Measurements from ENCODE around the gene WDR88.
"Not testable (repeated sequence)": the region's sequence is repeated elsewhere in the genome, so short reads cannot be mapped to it uniquely, and the experiment has no call there.

WDR88 gene

DNA sequence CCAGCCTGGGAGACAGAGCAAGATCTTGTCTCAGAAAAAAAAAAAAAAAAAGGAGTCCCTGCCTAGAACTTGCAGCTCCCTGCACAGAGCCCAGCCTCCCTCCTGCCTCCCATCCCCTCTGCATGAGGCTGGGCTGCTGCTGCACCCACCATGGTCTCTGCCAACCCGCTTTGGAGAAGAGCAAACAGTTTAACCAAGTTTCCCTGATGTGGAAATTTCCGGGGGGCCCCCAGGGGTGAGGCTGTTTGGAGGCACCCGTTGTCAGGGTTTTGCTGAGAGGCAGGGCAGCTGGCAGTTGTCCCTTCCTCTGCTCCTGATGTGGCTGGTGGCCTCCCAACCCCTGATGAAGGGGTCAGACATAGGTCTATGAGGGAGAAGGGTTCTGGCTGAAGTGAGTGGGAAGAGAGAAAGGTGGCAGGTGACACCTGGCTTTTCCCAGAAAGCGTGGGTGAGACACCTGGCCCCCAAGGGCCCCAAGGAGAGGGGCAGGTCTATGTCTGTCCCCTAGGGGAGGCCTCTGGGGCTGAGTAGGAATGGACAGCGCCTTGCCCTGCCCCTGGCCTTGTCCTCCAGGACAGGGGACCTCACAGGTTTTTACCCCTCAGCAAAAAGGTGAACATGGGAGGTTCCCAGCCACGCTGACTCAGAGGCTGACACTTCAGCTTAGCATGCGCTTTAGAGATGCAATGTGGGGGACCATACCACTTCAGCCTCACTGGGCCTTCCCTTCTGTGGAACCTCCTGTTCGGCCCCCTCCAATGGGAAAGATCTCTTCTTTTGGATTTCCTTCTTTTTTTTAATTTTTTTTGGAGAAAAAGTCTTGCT is 67.7 kb downstream of the WDR88 start:
- DNase-seq = no peak

DNA sequence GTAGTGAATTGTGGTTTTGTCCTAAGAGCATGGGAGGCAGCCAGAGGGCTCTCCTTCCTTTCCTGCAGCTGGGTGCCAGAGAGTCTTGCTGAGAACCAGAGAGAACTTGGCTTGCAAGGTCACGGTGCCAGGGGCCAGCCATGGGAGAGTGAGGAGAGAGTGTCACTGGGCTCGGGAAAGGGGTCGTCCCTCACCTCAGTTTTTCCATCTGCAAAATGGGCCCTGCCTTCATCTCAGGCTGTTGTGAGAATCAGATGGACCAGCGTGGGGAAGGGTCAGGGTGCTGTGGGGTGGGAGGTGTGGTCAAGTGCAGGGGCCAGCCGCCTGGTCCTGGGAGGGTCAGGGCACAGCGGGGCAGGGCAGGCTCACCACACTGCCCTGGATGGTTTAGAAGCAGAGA is 69.6 kb downstream of the WDR88 start:
- no peak for DNase-seq

DNA sequence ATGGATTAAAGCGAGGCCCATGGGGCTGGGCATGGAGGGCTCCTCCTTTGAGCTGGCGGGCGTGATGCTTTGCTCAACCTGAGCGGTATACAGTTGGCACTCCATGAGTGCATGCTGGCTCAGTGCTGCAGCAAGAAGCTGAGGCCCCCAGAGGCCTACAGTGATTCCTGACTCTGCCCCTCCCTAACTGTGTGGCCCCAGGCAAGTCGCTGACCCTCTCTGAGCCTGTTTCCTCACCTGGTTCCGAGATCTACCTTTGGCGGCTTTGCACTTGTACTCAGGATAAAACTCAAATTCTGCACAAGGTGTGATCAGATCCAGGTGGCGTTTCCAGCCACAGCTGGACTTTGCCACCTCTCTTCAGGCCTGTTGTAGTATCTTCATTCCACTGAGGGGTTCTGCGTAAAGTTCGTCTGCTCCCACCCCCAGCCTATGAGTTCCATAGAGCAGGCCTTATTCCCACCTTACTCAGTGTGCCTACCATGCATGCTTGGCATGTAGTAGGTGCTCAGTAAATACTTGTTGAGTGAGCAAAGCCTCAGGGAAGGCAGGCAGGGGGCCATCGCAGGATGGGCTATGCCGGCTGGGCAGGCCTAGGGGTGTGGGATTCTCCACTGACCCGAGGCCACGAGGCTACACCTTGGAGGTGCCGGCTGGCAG is 70.1 kb downstream of the WDR88 start:
- no peak for DNase-seq

DNA sequence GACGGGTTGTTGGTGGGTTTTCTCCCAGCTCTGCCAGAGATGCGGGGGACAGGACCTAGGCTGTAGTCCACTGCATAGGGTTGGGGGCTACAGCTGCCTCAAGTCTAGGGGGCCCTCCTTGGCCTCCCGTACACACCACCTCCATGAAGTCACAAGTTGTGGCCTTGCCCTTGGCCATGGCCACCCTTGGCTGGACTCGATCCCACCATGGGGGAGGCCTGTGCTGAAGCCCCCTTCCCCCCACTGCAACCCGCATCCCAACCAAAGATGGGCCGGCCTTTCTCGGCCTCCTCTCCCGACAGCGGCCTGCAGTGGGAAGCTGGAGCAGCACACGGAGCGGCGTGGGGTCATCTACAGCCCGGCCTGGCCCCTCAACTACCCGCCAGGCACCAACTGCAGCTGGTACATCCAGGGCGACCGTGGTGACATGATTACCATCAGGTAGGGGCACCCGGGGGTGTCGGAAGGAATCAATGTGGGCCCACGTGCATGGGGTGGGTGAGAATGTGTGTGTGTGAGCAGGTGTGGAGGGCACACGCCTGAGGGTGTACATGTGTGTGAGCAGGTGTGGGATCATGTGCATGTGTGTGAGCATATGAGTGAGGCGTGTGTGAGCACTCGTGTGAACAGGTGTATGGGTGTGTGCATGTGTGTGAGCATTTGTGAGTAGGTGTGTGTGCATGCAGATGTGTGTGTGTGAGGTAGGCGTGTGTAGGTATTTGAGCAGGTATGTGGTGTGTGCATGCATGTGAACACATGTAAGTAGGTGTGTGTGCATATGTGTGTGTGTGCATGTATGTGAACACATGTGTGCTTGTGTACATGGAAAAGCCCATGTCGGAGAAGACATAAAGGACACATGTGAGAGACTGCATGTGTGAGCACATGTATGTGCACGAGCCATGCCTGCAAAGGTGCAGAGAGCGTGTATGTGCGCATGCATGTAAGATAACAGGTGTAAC is 70.9 kb downstream of the WDR88 start:
- no peak for DNase-seq

DNA sequence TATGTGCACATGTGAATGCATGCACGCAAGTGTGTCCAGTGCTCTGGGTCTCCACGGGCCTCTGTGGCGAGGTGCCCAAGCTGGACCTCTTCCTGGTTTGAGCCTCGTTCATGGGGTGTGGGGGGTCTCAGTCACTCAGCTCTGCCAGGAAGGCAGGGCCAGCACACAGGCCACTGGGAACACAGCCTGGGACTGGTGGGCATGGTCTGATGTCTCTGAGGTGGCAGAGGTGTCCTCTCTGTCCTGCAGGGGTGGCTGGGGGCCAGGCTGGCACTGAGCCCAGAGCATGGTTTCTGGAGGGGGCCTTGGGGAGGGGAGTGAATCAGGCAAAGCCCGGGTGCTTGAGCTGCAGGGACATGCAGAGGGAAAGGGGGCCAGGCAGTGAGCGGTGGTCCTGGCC is 71.6 kb downstream of the WDR88 start:
- no peak for DNase-seq

DNA sequence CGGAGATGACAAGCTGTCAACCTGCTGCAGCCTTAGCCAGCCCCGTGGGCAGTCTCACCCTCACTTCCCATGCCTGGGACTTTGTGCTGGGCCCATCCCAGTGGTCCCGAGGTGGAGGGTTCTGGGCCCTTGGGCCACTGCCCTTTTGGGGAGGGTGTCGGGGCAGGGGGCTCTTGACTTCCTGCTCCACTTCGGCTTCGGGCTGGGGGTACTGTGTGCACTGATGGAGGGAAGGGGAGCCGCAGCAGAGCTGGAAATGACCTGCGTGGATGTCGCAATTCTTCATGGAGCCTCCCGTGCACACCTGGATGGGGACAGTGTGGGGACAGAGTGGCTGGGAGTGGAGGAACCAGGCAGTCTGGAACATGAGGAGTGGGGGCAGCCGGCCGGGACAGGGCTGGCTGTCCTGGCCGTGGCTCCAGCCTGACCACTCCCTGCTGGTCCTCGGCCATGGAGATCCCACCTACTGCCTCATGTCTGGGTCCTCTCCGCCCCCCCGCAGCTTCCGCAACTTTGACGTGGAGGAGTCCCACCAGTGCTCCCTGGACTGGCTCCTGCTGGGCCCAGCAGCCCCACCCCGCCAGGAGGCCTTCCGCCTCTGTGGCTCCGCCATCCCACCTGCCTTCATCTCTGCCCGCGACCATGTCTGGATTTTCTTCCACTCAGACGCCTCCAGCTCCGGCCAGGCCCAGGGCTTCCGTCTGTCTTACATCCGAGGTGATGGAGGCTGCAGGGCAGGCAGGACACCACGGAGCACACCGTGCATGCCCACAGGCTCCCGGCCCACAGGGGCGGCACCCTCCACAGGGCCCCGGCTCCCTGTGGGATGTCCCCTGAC is 72.4 kb downstream of the WDR88 start:
- no peak for DNase-seq

DNA sequence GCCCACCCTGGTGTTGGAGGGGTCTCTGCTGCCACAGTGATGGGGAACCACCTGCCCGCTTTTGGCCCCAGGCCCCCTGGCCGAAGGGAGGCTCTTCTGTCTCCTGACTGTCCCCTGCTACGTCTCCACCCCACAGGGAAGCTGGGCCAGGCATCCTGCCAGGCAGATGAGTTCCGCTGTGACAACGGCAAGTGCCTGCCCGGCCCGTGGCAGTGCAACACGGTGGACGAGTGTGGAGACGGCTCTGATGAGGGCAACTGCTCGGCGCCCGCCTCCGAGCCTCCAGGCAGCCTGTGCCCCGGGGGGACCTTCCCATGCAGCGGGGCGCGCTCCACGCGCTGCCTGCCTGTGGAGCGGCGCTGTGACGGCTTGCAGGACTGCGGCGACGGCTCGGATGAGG is 73.2 kb downstream of the WDR88 start:
- DNase-seq = no peak

DNA sequence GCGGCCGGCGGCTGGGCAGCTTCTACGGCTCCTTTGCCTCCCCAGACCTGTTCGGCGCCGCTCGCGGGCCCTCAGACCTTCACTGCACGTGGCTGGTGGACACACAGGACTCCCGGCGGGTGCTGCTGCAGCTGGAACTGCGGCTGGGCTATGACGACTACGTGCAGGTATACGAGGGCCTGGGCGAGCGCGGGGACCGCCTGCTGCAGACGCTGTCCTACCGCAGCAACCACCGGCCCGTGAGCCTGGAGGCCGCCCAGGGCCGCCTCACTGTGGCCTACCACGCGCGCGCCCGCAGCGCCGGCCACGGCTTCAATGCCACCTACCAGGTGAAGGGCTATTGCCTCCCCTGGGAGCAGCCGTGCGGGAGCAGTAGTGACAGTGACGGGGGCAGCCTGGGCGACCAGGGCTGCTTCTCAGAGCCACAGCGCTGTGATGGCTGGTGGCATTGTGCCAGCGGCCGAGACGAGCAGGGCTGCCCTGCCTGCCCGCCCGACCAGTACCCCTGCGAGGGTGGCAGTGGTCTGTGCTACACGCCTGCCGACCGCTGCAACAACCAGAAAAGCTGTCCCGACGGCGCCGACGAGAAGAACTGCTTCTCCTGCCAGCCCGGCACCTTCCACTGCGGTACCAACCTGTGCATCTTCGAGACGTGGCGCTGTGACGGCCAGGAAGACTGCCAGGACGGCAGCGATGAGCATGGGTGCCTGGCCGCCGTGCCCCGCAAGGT is 73.8 kb downstream of the WDR88 start:
- DNase-seq = no peak

DNA sequence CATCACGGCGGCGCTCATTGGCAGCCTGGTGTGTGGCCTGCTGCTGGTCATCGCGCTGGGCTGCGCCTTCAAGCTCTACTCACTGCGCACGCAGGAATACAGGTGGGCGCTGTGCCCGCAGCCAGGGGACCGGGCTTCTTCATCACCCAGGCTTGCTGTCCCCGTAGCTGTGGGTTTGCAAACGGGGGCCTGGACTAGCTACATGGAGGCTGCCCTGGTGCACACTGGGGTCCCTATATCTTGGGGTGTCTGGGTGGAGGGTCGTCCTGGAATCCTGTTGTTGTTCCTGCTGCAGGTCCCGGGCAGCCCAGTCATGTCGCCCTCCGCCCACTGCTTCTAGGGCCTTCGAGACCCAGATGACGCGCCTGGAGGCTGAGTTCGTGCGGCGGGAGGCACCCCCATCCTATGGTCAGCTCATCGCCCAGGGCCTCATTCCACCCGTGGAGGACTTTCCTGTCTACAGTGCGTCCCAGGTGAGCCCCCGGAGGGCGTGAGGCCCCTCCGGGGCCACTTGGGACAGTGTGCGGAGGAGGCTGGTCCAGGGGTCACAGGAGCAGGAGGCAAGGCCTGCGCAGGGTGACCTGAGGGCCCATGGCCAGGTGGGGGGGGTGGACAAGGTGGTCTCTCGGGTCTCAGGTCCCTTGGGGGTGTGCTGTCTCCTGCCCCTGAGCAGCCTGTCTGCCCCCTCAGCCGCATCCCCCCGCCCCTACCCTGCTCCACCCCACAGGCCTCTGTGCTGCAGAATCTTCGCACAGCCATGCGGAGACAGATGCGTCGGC is 74.5 kb downstream of the WDR88 start:
- no peak for DNase-seq

DNA sequence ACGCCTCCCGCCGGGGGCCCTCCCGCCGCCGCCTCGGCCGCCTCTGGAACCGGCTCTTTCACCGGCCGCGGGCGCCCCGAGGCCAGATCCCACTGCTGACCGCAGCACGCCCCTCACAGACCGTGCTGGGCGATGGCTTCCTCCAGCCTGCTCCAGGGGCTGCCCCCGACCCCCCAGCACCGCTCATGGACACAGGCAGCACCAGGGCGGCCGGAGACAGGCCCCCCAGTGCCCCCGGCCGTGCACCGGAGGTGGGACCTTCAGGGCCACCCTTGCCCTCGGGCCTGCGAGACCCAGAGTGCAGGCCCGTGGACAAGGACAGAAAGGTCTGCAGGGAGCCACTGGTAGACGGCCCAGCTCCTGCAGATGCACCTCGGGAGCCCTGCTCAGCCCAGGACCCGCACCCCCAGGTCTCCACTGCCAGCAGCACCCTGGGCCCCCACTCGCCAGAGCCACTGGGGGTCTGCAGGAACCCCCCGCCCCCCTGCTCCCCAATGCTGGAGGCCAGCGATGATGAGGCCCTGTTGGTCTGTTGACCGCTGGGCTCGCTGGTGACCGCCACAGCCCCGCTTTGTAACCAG is 75.2 kb downstream of the WDR88 start:
- no peak for DNase-seq

DNA sequence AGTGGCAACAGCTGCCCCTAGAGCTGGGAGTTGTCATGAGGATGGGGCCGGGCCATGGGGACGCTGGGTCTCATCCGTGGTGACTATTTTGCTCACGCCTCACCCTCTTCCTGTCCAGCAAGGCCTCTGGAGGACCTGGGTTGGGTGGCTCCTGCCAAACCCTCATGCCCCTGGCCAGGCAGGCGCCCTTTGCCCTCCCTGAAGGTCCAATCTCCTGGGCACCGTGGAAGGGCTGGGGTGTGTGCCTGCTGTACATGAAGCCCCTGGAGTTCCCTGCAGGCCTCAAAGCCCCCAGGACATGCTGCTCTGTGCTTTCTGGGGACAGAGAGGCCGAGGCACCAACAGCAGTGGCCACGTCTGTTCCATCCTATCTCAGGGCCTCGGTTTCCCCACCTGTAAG is 76.0 kb downstream of the WDR88 start:
- no peak for DNase-seq

DNA sequence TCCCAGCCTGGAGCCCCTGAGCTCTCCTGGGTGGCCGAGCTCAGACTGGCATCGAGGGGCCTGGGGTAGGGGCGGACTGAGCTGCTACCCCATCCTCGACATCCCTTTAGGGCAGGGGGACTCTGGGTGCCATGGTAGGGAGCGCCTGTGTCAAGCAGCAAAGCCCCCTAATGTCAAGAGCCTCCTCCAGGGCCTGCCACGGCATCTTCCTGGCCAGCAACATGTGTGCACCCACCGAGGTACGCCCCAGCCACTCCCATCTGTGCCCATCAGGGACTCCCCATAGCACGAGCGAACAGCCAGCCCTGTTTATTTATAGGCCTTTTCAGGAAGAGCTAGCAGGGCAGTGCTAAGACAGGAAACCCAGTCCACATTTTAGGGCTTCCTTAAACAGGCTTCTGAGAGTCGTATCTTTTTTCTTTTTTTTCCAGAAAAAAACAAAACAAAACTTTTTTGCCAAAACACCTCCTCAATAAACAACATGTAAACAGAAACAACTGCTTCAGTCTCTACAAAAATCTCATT is 76.5 kb downstream of the WDR88 start:
- DNase-seq = peak; percentile 10

DNA sequence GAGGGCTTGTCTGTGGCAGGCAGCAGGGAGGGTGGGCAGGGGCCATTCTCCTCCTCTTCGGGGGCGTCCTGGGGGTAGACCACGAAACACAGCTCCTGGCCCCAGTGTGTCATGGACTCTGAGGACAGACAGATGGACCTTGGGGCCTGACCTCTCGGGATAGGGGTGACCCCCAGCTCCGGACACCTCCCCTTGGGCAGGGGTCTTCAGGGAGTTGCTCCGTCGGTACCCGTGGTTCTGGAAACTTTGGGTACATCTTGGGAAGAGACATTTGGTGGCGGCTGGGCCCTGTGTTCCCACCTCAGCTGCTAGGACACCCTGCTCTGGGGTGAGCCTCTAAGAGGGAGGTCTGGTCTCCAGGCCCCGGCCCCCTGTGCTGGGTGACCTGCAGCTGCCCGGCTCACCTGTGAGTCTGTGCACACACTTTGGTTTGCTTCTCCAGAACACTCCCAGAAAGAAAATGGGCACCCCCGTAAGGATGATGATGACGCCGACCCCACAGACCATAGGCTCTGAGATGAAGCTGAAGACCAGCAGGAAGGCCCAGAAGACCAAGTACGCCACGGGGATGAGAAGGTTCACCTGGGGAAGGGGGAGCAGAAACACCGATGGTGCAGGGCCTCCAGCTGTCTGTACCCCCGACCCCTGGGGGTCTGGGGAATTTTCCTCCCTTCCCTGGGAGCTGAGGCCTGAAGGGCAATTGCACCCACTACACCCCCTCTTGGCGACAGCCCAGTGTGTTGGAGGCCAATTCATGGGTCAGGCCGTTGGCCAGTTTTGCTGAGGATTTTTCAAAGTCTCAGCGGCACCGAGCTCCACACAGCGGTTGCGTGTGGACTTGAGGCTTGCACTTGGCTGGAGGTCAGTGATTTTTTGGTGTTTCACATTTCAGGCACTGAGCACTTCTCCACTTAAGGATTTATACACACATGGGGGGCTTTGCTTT is 77.3 kb downstream of the WDR88 start:
- DNase-seq = no peak

DNA sequence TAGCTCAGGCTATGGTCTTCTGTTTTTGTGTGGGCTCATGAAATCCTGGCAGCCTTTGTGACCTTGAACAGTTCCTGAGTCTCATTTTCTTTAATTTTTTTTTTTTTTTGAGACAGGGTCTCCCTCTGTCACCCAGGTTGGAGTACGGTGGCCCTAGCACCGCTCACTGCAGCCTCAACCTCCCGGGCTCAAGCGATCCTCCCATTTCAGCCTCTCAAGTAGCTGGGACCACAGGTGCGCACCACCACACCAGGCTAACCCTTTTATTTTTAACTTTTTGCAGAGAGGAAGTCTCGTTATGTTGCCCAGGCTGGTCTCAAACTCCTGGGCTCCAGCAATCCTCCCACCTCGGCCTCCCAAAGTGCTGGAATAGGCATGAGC is 77.9 kb downstream of the WDR88 start:
- not testable (repeated sequence) for DNase-seq

DNA sequence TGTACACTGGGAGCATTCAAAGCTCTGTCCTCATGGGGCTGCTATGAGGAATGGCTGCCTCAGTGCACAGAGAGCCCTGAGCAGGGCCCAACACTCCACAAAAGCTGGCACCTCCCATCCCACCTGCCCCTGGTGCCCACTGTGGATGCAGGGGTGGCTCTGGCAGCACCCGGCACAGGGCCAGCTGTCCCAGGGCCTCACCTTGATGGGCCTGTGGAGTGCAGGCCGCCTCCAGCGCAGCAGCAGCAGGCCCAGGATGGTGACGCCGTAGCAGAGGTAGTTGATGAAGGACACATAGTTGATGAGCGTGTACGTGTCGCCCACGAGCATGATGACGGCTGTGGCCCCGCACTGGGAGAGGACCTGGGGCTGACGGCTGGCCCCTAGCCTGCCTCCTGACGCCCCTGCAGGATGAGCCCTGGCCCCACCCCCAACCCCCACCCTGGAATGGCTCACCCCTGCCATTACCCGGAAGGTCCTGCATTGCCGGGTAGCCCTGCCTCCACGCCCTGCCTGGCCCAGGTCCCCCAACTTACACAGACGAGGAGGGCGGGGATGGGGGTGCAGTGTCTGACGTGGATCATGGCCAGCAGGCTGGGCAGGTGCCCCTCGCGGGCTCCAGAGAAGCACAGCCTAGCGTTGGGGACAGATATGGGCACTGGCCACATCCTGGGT is 78.5 kb downstream of the WDR88 start:
- no peak for DNase-seq

DNA sequence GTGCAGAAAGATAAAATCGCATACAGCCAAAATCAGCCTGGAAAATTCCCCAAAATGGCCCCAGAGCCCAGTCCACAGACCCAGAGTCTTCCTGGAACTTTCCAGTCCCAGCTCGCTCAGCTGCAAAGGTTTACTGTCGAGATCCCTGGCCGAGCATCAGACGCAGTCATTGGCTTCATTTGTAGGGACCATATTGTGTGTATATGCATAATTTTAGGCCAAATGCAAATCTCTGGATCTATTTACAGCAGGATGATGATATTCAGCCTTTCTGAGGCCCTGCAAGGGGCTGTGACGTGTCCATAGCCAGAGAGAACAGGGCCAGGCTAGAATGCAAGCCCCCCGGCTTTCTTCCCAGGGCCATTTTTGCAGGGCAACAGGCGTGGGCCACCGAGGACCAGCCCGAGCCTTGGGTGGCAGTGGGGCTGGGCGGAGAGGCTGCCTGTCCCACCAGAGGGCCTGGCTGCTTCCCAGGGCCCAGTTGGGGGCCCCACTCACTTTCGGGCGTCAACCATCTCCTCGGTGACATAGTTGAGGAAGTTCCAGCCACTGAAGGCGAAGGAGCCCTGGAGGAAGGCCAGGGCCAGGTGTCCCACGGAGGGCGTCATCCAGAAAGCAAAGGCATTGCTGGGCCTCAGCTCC is 80.0 kb downstream of the WDR88 start:
- DNase-seq = no peak

DNA sequence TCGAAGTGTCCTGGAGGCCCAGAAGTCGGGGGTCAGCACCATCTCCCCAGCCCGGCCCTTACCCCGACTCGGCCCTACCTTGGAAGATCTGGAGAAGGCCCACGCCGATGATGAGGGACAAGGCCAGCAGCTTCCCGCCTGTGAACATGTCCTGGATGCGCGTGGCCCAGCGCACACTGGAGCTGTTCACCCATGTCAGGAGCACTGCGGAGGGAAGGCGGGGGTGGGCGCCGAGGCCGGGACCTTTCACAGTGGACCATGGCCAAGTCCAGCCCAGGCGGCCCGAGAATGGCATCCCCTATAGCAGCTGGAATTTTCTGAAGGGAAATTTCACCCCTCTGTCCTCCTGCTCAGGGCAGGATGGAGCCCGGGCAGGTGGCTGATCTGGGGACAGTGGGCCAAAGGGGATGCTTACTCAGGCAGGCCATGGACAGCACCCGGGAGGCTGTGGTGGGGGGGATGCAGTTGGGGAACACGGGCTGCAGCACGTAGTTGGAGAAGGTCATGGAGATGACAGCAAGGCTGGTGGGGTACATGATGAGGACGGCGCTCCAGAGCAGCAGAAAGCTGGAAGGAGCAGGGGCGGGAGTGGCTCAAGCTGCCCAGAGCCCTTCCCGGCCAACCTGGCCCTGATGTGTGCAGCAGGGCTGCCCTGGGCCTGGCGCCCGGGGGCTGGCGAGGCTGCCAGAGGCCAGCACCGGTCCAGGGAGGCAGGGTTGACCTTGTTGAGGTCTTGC is 80.7 kb downstream of the WDR88 start:
- DNase-seq = no peak

Measured in GDM1 (cell line).